Measurements from ENCODE around the gene ADAM12.

DNA sequence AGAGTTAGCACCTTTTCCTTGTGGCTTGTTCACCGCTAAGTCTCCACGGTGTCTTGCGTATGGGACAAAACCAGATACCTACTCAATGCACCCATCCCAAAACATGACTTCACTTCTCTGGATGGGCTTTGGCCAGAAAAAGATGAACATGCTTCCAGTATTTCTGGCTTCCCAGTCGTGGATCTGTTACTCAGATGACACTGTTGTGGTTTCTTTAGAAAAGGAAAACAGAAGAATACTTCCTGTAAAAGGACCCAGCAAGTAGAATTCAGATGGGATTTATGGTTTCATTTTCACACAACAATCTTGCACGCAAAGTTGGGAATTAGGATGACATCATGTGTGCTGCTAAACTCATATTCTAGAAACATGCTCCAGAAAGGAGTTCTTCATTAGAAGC lies 216.7 kb downstream of the ADAM12 start:
- TF ChIP-seq, protein P1, sequence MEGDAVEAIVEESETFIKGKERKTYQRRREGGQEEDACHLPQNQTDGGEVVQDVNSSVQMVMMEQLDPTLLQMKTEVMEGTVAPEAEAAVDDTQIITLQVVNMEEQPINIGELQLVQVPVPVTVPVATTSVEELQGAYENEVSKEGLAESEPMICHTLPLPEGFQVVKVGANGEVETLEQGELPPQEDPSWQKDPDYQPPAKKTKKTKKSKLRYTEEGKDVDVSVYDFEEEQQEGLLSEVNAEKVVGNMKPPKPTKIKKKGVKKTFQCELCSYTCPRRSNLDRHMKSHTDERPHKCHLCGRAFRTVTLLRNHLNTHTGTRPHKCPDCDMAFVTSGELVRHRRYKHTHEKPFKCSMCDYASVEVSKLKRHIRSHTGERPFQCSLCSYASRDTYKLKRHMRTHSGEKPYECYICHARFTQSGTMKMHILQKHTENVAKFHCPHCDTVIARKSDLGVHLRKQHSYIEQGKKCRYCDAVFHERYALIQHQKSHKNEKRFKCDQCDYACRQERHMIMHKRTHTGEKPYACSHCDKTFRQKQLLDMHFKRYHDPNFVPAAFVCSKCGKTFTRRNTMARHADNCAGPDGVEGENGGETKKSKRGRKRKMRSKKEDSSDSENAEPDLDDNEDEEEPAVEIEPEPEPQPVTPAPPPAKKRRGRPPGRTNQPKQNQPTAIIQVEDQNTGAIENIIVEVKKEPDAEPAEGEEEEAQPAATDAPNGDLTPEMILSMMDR (IDR thresholded peaks at IDR 0.05; ENCODE audit: insufficient read depth, low read depth, low read length) = no peak
- no peak for TF ChIP-seq EZH2 (IDR thresholded peaks at IDR 0.05; ENCODE audit: insufficient read depth, low read length)

Measured in astrocyte (in vitro differentiated cells and primary cell).